GM08714 (cell line): ENCODE measurements around the gene TNN.

ENCODE experiments used
- H3K4me3 ChIP-seq: fragments of 200-500 bp; sonication (Bioruptor generic); 2 replicates; pipeline ENCODE4 v1.5.1; 2014; ENCODE audit warnings: mild to moderate bottlenecking, low read length, inconsistent platforms
- ZNF274 ChIP-seq: IDR thresholded peaks from 2 replicates; pipeline ENCODE4 v1.6.1; 2012; ENCODE audit warnings: mild to moderate bottlenecking, low read depth, low read length

The TNN gene

GRCh38 chr1:175138579-175138978, 70.9 kb downstream of the TNN start:
- H3K4me3 ChIP-seq = no peak overlapping the region
- TF ChIP-seq ZNF274 = no peak

GRCh38 chr1:175145899-175146528, 78.4 kb downstream of the TNN start:
- no peak overlapping the region for H3K4me3 ChIP-seq
- TF ChIP-seq ZNF274 = no peak

GRCh38 chr1:175146529-175147213, 79.0 kb downstream of the TNN start:
- no peak overlapping the region for H3K4me3 ChIP-seq
- no peak for TF ChIP-seq ZNF274

GRCh38 chr1:175147569-175147968, 79.9 kb downstream of the TNN start:
- H3K4me3 ChIP-seq = no peak overlapping the region
- TF ChIP-seq ZNF274 = no peak

- no peak for TF ChIP-seq ZNF274
Measured at GRCh38 chr1:175148068-175148467, 80.4 kb downstream of the TNN start.

GRCh38 chr1:175150596-175151319, 83.1 kb downstream of the TNN start:
- no peak for TF ChIP-seq ZNF274
- H3K4me3 ChIP-seq = no peak overlapping the region

More at GRCh38 chr1:175148068-175148467, 80.4 kb downstream of the TNN start:
- no peak overlapping the region for H3K4me3 ChIP-seq

GRCh38 chr1:175152006-175152652, 84.5 kb downstream of the TNN start:
- H3K4me3 ChIP-seq = no peak overlapping the region
- TF ChIP-seq ZNF274 = no peak

- H3K4me3 ChIP-seq = no peak overlapping the region
Measured at GRCh38 chr1:175154629-175155472, 87.2 kb downstream of the TNN start.

GRCh38 chr1:175155473-175155856, 87.8 kb downstream of the TNN start:
- no peak for TF ChIP-seq ZNF274
- no peak overlapping the region for H3K4me3 ChIP-seq

More at GRCh38 chr1:175154629-175155472, 87.2 kb downstream of the TNN start:
- no peak for TF ChIP-seq ZNF274

- no peak overlapping the region for H3K4me3 ChIP-seq
- no peak for TF ChIP-seq ZNF274
Measured at GRCh38 chr1:175155936-175156335, 88.3 kb downstream of the TNN start.

GRCh38 chr1:175157200-175157599, 89.6 kb downstream of the TNN start:
- no peak overlapping the region for H3K4me3 ChIP-seq
- TF ChIP-seq ZNF274 = no peak

GRCh38 chr1:175158170-175158591, 90.5 kb downstream of the TNN start:
- TF ChIP-seq ZNF274 = no peak
- no peak overlapping the region for H3K4me3 ChIP-seq

GRCh38 chr1:175162955-175163354, 95.3 kb downstream of the TNN start:
- TF ChIP-seq ZNF274 = no peak
- no peak overlapping the region for H3K4me3 ChIP-seq
